GM12878 (cell line): ENCODE results near the gene LRP1B. TPM values are rescaled to one million over a fixed set of nuclear protein-coding genes. Genes with fewer than 3 reads are reported as not detected.

ENCODE experiments used
- ATAC-seq: fragments of 200-7000 bp; cut with Tn5 transposase; 3 replicates; pipeline ENCODE4 v1.9.1; 2020; ENCODE audit warnings: mild to moderate bottlenecking, moderate library complexity
- BruUV-seq: library from RNA; stranded (reverse); fragments of 400-500 nt; replicated peaks from 2 replicates; lab custom pipeline; 2021; lab: Mats Ljungman, UMichigan
- CTCF ChIA-PET: fragments of 300-600 bp; sonication (Branson Sonifier 250); formaldehyde crosslinking; extraction: SDS; loops from one replicate; lab custom pipeline; 2021; ENCODE audit warnings: inconsistent platforms; lab: Yijun Ruan, JAX
- POLR2A ChIA-PET: fragments of 350-600 bp; formaldehyde crosslinking; extraction: SDS; loops from one replicate; lab custom pipeline; 2021; ENCODE audit warnings: inconsistent platforms; lab: Charles Lee
- RAD21 ChIA-PET: fragments of 300-600 bp; sonication (Branson Sonifier 250); formaldehyde crosslinking; loops from one replicate; lab custom pipeline; 2023; ENCODE audit warnings: antibody characterized with exemption; ENCODE audit not compliant: unreplicated experiment; lab: Charles Lee
- SMC1A ChIA-PET: fragments of 300-600 bp; sonication (Branson Sonifier 250); formaldehyde crosslinking; loops from one replicate; lab custom pipeline; 2023; ENCODE audit not compliant: unreplicated experiment, uncharacterized antibody; lab: Charles Lee
- DNase-seq: peaks from one replicate; pipeline ENCODE4 v3.0.0-alpha.2; 2011; ENCODE audit warnings: low read depth, low spot score
- FAIRE-seq: peaks from 3 replicates; lab custom pipeline; 2011; peaks lifted over from hg19 to GRCh38; lab: Jason Lieb, UNC
- H2AFZ ChIP-seq: 2 replicates; pipeline ENCODE4 v1.6.0; 2011; ENCODE audit warnings: low read depth, low read length, control low read depth; ENCODE audit not compliant: control insufficient read depth
- H3K27ac ChIP-seq: 2 replicates; pipeline ENCODE4 v1.5.1; 2011; ENCODE audit warnings: control low read depth; ENCODE audit not compliant: control insufficient read depth, insufficient read depth
- H3K27me3 ChIP-seq, 2 experiments: replicated peaks in 1 of 2; 2 replicates each; pipeline versions ENCODE4 v1.6.0 to v1.6.1; 2011; ENCODE audit warnings: low read length in 1 of 2; ENCODE audit not compliant: control insufficient read depth in 2 of 2, insufficient read depth in 2 of 2
- H3K36me3 ChIP-seq, 2 experiments: 2 replicates each; pipeline ENCODE4 v1.5.1; 2011; ENCODE audit warnings: low read length in 1 of 2; ENCODE audit not compliant: control insufficient read depth in 2 of 2, insufficient read depth in 2 of 2
- H3K4me1 ChIP-seq: 2 replicates; pipeline ENCODE4 v1.6.1; 2011; ENCODE audit warnings: mild to moderate bottlenecking, low read length, moderate library complexity, mixed read lengths; ENCODE audit not compliant: control insufficient read depth, insufficient read depth
- H3K4me2 ChIP-seq: 2 replicates; pipeline ENCODE4 v1.6.0; 2011; ENCODE audit warnings: control low read depth; ENCODE audit not compliant: control insufficient read depth, insufficient read depth
- H3K4me3 ChIP-seq: fragments of 200-600 bp; sonication (generic); 2 replicates; pipeline ENCODE4 v1.5.1; 2016
- H3K79me2 ChIP-seq: 2 replicates; pipeline ENCODE4 v1.6.0; 2011; ENCODE audit warnings: low read length; ENCODE audit not compliant: control insufficient read depth, insufficient read depth
- H3K9ac ChIP-seq: 2 replicates; pipeline ENCODE4 v1.8.0; 2011; ENCODE audit warnings: low read length, control low read depth, mixed read lengths; ENCODE audit not compliant: control insufficient read depth, insufficient read depth
- H3K9me3 ChIP-seq: replicated peaks from 3 replicates; pipeline ENCODE4 v1.5.1; 2011; ENCODE audit warnings: mild to moderate bottlenecking, low read length; ENCODE audit not compliant: control insufficient read depth, insufficient read depth
- H4K20me1 ChIP-seq: 2 replicates; pipeline ENCODE4 v1.6.0; 2011; ENCODE audit not compliant: control insufficient read depth, insufficient read depth
- CBFB ChIP-seq: IDR thresholded peaks from 2 replicates; pipeline ENCODE4 v1.6.1; 2016; ENCODE audit warnings: antibody characterized with exemption, low read depth
- CHD4 ChIP-seq: fragments of 200-600 bp; sonication (generic); IDR thresholded peaks from 2 replicates; pipeline ENCODE4 v1.6.1; 2016; ENCODE audit warnings: mild to moderate bottlenecking
- CREM ChIP-seq: IDR thresholded peaks from 2 replicates; pipeline ENCODE4 v1.6.1; 2014; ENCODE audit warnings: antibody characterized with exemption, low read depth
- ESRRA ChIP-seq: IDR thresholded peaks from 2 replicates; pipeline ENCODE4 v1.6.1; 2012; ENCODE audit warnings: mild to moderate bottlenecking, low read length, improper control_type of control experiment
- HDGF ChIP-seq: fragments of 450-650 bp; IDR thresholded peaks from 2 replicates; pipeline ENCODE4 v1.6.1; 2016; ENCODE audit warnings: antibody characterized with exemption
- IKZF1 ChIP-seq: fragments of 450-650 bp; conservative IDR thresholded peaks from 2 replicates; pipeline ENCODE4 v1.6.1; 2017; ENCODE audit warnings: antibody characterized with exemption, mild to moderate bottlenecking
- NR2C1 ChIP-seq: fragments of 450-650 bp; IDR thresholded peaks from 2 replicates; pipeline ENCODE4 v1.6.1; 2017; ENCODE audit warnings: antibody characterized with exemption, mild to moderate bottlenecking, moderate library complexity
- POLR2A ChIP-seq: IDR thresholded peaks from 2 replicates; pipeline ENCODE4 v1.6.1; 2011; ENCODE audit warnings: low read depth, mild to moderate bottlenecking, low read length
- RCOR1 ChIP-seq: conservative IDR thresholded peaks from 2 replicates; pipeline ENCODE4 v1.6.1; 2012; ENCODE audit warnings: low read depth, low read length, improper control_type of control experiment
- SREBF2 ChIP-seq: IDR thresholded peaks from 2 replicates; pipeline ENCODE4 v1.6.1; 2012; ENCODE audit warnings: mild to moderate bottlenecking, low read length
- SUZ12 ChIP-seq: fragments of 200-600 bp; sonication (generic); IDR thresholded peaks from one replicate; pipeline ENCODE4 v1.6.1; 2018; ENCODE audit warnings: antibody characterized with exemption, mild to moderate bottlenecking; ENCODE audit not compliant: unreplicated experiment
- TBL1XR1 ChIP-seq: IDR thresholded peaks from 2 replicates; pipeline ENCODE4 v1.6.1; 2012; ENCODE audit warnings: low read depth, low read length, improper control_type of control experiment
- WGBS: methylation state at CpG from one replicate; pipeline ENCODE4 v1.1.6; 2016; ENCODE audit warnings: low lambda C conversion rate; ENCODE audit not compliant: insufficient replicate concordance, insufficient coverage; ENCODE audit errors: missing lambda C conversion rate; 5-methylcytosine and 5-hydroxymethylcytosine counted together
- in situ Hi-C: fragments of 300-500 bp; cut with MboI; formaldehyde crosslinking; loops from 9 replicates; pipeline ENCODE4 v1.14.3; 2018; ENCODE audit warnings: mixed read lengths
- intact Hi-C: fragments of 100-400 bp; cut with micrococcal nuclease; formaldehyde crosslinking; loops from one replicate; pipeline ENCODE4 v1.14.2; 2022; ENCODE audit not compliant: unreplicated experiment
- polyA plus RNA-seq, 11 experiments: library from polyadenylated mRNA; depleted of rRNA in 4 of 11; unstranded in 6 of 11; stranded (reverse) in 5 of 11; fragments of >200 nt; fragmentation: Nextera tagmentation in 4 of 11; fragmentation: Illumina TruSeq in 1 of 11; extraction: Ambion mirVana in 4 of 11; extraction: Trizol in 1 of 11; gene quantifications; 1 replicate in 1 of 11; 2 replicates in 10 of 11; pipeline versions ENCODE4 v1.2.1 to v1.2.3, GENCODE V29; 2011 to 2016; ENCODE audit warnings: inconsistent platforms in 2 of 11, missing spikeins in 2 of 11, low read depth in 1 of 11
- total RNA-seq, 4 experiments: library from RNA; depleted of rRNA in 3 of 4; stranded (reverse); fragments of >200 nt in 3 of 4; fragmentation: Illumina TruSeq in 1 of 4; extraction: Trizol in 1 of 4; gene quantifications; 2 replicates each; pipeline versions ENCODE4 v1.2.1 to v1.2.3, GENCODE V29; 2013 to 2021
- TF ChIP-seq, protein P1 (sequence below): IDR thresholded peaks from 2 replicates; pipeline ENCODE4 v1.6.1; 2012; ENCODE audit warnings: improper control_type of control experiment, low read depth, low read length; ENCODE audit not compliant: insufficient replicate concordance
- TF ChIP-seq, protein P2 (sequence below): IDR thresholded peaks from 2 replicates; pipeline ENCODE4 v1.6.1; 2012; ENCODE audit warnings: low read depth, low read length, improper control_type of control experiment
- TF ChIP-seq, protein P3 (sequence below), 3 experiments: IDR thresholded peaks in 2 of 3; conservative IDR thresholded peaks in 1 of 3; 2 replicates each; pipeline ENCODE4 v1.5.1; 2011; ENCODE audit warnings: low read depth in 3 of 3, low read length in 3 of 3, mild to moderate bottlenecking in 3 of 3, control low read depth in 2 of 3, moderate library complexity in 2 of 3, inconsistent platforms in 1 of 3, mixed read lengths in 1 of 3; ENCODE audit not compliant: control insufficient read depth in 2 of 3, insufficient read depth in 1 of 3; ENCODE audit errors: extremely low read depth in 1 of 3

Gene LRP1B
- total and polyA plus RNA-seq, 10 of the 15 experiments (the other 5 are each of a cell fraction or from before 2014, with no cell fraction given) = under 0.01 to 0.06 (median 0.03) TPM; not detected in 5

DNA sequence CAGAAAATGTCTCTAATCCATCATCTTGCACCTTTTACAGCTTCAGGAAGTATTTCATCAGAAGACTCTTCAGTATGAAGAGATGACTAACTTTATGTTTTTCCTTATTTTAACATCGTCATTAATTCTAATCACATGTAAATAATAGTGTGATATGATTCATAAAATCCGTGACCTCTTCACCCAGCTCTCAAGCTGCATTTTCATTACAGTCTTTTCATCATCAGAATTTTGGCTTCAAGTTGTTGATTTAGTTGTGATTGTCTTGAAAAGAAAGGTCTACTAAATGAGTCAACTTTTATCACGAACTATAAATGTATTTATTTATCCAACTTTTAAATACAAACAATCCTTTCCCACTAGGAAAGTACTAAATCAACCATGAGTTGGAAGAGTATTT lies 410.3 kb downstream of the LRP1B start:
- SMC1A ChIA-PET = no interaction called here
- in situ Hi-C loops (no loop called here), intact Hi-C loops (no loop called here)
- Histone ChIP-seq H3K4me1 (no peaks in the 10 kb centered on the region), H4K20me1 (no peaks in the 10 kb centered on the region), H3K4me3 (no peak overlapping the region), H3K9ac (no peak overlapping the region), H2AFZ (no peak overlapping the region), H3K27ac (no peak overlapping the region), H3K27me3 (no peaks in the 10 kb centered on the region), H3K9me3 (no peaks in the 10 kb centered on the region), H3K79me2 (no peaks in the 10 kb centered on the region), H3K4me2 (no peak overlapping the region), H3K36me3 (no peaks in the 10 kb centered on the region)
- 12% methylated on average over 3 of the region's 3 CpGs for WGBS
- BruUV-seq = no TSS peak
- FAIRE-seq = no peak
- POLR2A ChIA-PET = no interaction called here
- no peak for DNase-seq
- CTCF ChIA-PET = no interaction called here
- RAD21 ChIA-PET = no interaction called here
- no peak for ATAC-seq
- TF ChIP-seq SREBF2 (no peak), NR2C1 (no peak), SUZ12 (no peak), POLR2A (no peak), TBL1XR1 (no peak), HDGF (no peak), CBFB (no peak), CREM (no peak), IKZF1 (no peak), RCOR1 (no peak), CHD4 (no peak), ESRRA (no peak)
- TF ChIP-seq, protein P1, sequence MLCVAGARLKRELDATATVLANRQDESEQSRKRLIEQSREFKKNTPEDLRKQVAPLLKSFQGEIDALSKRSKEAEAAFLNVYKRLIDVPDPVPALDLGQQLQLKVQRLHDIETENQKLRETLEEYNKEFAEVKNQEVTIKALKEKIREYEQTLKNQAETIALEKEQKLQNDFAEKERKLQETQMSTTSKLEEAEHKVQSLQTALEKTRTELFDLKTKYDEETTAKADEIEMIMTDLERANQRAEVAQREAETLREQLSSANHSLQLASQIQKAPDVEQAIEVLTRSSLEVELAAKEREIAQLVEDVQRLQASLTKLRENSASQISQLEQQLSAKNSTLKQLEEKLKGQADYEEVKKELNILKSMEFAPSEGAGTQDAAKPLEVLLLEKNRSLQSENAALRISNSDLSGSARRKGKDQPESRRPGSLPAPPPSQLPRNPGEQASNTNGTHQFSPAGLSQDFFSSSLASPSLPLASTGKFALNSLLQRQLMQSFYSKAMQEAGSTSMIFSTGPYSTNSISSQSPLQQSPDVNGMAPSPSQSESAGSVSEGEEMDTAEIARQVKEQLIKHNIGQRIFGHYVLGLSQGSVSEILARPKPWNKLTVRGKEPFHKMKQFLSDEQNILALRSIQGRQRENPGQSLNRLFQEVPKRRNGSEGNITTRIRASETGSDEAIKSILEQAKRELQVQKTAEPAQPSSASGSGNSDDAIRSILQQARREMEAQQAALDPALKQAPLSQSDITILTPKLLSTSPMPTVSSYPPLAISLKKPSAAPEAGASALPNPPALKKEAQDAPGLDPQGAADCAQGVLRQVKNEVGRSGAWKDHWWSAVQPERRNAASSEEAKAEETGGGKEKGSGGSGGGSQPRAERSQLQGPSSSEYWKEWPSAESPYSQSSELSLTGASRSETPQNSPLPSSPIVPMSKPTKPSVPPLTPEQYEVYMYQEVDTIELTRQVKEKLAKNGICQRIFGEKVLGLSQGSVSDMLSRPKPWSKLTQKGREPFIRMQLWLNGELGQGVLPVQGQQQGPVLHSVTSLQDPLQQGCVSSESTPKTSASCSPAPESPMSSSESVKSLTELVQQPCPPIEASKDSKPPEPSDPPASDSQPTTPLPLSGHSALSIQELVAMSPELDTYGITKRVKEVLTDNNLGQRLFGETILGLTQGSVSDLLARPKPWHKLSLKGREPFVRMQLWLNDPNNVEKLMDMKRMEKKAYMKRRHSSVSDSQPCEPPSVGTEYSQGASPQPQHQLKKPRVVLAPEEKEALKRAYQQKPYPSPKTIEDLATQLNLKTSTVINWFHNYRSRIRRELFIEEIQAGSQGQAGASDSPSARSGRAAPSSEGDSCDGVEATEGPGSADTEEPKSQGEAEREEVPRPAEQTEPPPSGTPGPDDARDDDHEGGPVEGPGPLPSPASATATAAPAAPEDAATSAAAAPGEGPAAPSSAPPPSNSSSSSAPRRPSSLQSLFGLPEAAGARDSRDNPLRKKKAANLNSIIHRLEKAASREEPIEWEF = no peak
- TF ChIP-seq, protein P2, sequence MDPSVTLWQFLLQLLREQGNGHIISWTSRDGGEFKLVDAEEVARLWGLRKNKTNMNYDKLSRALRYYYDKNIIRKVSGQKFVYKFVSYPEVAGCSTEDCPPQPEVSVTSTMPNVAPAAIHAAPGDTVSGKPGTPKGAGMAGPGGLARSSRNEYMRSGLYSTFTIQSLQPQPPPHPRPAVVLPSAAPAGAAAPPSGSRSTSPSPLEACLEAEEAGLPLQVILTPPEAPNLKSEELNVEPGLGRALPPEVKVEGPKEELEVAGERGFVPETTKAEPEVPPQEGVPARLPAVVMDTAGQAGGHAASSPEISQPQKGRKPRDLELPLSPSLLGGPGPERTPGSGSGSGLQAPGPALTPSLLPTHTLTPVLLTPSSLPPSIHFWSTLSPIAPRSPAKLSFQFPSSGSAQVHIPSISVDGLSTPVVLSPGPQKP = no peak
- TF ChIP-seq, protein P3, sequence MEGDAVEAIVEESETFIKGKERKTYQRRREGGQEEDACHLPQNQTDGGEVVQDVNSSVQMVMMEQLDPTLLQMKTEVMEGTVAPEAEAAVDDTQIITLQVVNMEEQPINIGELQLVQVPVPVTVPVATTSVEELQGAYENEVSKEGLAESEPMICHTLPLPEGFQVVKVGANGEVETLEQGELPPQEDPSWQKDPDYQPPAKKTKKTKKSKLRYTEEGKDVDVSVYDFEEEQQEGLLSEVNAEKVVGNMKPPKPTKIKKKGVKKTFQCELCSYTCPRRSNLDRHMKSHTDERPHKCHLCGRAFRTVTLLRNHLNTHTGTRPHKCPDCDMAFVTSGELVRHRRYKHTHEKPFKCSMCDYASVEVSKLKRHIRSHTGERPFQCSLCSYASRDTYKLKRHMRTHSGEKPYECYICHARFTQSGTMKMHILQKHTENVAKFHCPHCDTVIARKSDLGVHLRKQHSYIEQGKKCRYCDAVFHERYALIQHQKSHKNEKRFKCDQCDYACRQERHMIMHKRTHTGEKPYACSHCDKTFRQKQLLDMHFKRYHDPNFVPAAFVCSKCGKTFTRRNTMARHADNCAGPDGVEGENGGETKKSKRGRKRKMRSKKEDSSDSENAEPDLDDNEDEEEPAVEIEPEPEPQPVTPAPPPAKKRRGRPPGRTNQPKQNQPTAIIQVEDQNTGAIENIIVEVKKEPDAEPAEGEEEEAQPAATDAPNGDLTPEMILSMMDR (IDR thresholded peaks at IDR 0.05 in 2 of 3, conservative IDR thresholded peaks at IDR 0.05 in 1 of 3; ENCODE audit: control insufficient read depth in 2 of 3, extremely low read depth in 1 of 3, insufficient read depth in 1 of 3, low read depth in 3 of 3, low read length in 3 of 3) = no peak
